ENCODE data around the gene METTL15. TPM values are rescaled to one million over a fixed set of nuclear protein-coding genes. Genes with fewer than 3 reads are reported as not detected.
A peak's percentile ranks its signal among the peaks of the same experiment; 100 is the strongest.
"Not testable (repeated sequence)": the region's sequence is repeated elsewhere in the genome, so short reads cannot be mapped to it uniquely, and the experiment has no call there.

Gene METTL15
- total RNA-seq, 1 experiment from 2014 or later = 31.3 TPM

- no peaks in the 10 kb centered on the region for H3K4me1 ChIP-seq (ENCODE audit: insufficient read depth, low read length, poor library complexity, severe bottlenecking)
- no peak for TF ChIP-seq CTCF (conservative IDR thresholded peaks at IDR 0.05; ENCODE audit: low read depth, low read length)
- H3K27ac ChIP-seq (ENCODE audit: low read depth, low read length, poor library complexity, severe bottlenecking) = no peak overlapping the region
- intact Hi-C loops (cut with micrococcal nuclease; ENCODE audit: unreplicated experiment) = no loop called here
- H3K36me3 ChIP-seq (ENCODE audit: insufficient read depth, low read length, poor library complexity, severe bottlenecking) = peaks cover 95% of the 10 kb centered on the region
- H3K4me3 ChIP-seq (ENCODE audit: low read depth, low read length, poor library complexity, severe bottlenecking) = no peak overlapping the region
- POLR2A ChIA-PET (ENCODE audit: low non-redundant PET) = no interaction called here
- DNase-seq (ENCODE audit: low spot score) = peak; percentile 29
- no peaks in the 10 kb centered on the region for H3K27me3 ChIP-seq (replicated peaks; ENCODE audit: insufficient read depth, low read depth, low read length, poor library complexity)
- no peaks in the 10 kb centered on the region for H3K9me3 ChIP-seq (ENCODE audit: low read depth, low read length, poor library complexity, severe bottlenecking)
- CTCF ChIA-PET = no interaction called here
- no TSS peak for BruUV-seq (replicated peaks)
These were observed 30.7 kb upstream of the METTL15 start for GRCh38 chr11:28077521-28077920.

- no peaks in the 10 kb centered on the region for H3K27me3 ChIP-seq (replicated peaks; ENCODE audit: insufficient read depth, low read depth, low read length, poor library complexity)
- ChIA-PET POLR2A (ENCODE audit: low non-redundant PET) (no interaction called here), CTCF (no interaction called here)
- DNase-seq (ENCODE audit: low spot score) = no peak
- intact Hi-C loops (cut with micrococcal nuclease; ENCODE audit: unreplicated experiment) = no loop called here
- BruUV-seq (replicated peaks) = no TSS peak
- no peak overlapping the region for H3K27ac ChIP-seq (ENCODE audit: low read depth, low read length, poor library complexity, severe bottlenecking)
- peaks cover 94% of the 10 kb centered on the region for H3K36me3 ChIP-seq (ENCODE audit: insufficient read depth, low read length, poor library complexity, severe bottlenecking)
- H3K4me3 ChIP-seq (ENCODE audit: low read depth, low read length, poor library complexity, severe bottlenecking) = no peak overlapping the region
- no peaks in the 10 kb centered on the region for H3K4me1 ChIP-seq (ENCODE audit: insufficient read depth, low read length, poor library complexity, severe bottlenecking)
- H3K9me3 ChIP-seq (ENCODE audit: low read depth, low read length, poor library complexity, severe bottlenecking) = no peaks in the 10 kb centered on the region
- no peak for TF ChIP-seq EZH2 (IDR thresholded peaks at IDR 0.05; ENCODE audit: borderline replicate concordance, low read depth, low read length, poor library complexity, severe bottlenecking)
- TF ChIP-seq CTCF (conservative IDR thresholded peaks at IDR 0.05; ENCODE audit: low read depth, low read length) = no peak
These were observed 25.1 kb upstream of the METTL15 start for GRCh38 chr11:28083118-28083517.

GRCh38 chr11:28086569-28086968, 21.6 kb upstream of the METTL15 start:
- intact Hi-C loops (cut with micrococcal nuclease; ENCODE audit: unreplicated experiment) = no loop called here
- H3K4me3 ChIP-seq (ENCODE audit: low read depth, low read length, poor library complexity, severe bottlenecking) = no peak overlapping the region
- TF ChIP-seq EZH2 (IDR thresholded peaks at IDR 0.05; ENCODE audit: borderline replicate concordance, low read depth, low read length, poor library complexity, severe bottlenecking) (no peak), CTCF (conservative IDR thresholded peaks at IDR 0.05; ENCODE audit: low read depth, low read length) (no peak)
- no peaks in the 10 kb centered on the region for H3K27me3 ChIP-seq (replicated peaks; ENCODE audit: insufficient read depth, low read depth, low read length, poor library complexity)
- POLR2A ChIA-PET (ENCODE audit: low non-redundant PET) = interaction anchor here (0.7 kb wide), 1 partner anchor 467 kb away, joined by 3 read pairs; no protein-coding TSS in a partner anchor
- no peak for DNase-seq (ENCODE audit: low spot score)
- H3K27ac ChIP-seq (ENCODE audit: low read depth, low read length, poor library complexity, severe bottlenecking) = no peak overlapping the region
- no peaks in the 10 kb centered on the region for H3K9me3 ChIP-seq (ENCODE audit: low read depth, low read length, poor library complexity, severe bottlenecking)
- H3K4me1 ChIP-seq (ENCODE audit: insufficient read depth, low read length, poor library complexity, severe bottlenecking) = peaks cover 5% of the 10 kb centered on the region
- CTCF ChIA-PET = no interaction called here
- peaks cover 89% of the 10 kb centered on the region for H3K36me3 ChIP-seq (ENCODE audit: insufficient read depth, low read length, poor library complexity, severe bottlenecking)
- BruUV-seq (replicated peaks) = no TSS peak

GRCh38 chr11:28087192-28087591, 21.0 kb upstream of the METTL15 start:
- intact Hi-C loops (cut with micrococcal nuclease; ENCODE audit: unreplicated experiment); H3K27ac ChIP-seq (ENCODE audit: low read depth, low read length, poor library complexity, severe bottlenecking); POLR2A ChIA-PET (ENCODE audit: low non-redundant PET); H3K9me3 ChIP-seq (ENCODE audit: low read depth, low read length, poor library complexity, severe bottlenecking); H3K4me1 ChIP-seq (ENCODE audit: insufficient read depth, low read length, poor library complexity, severe bottlenecking); H3K4me3 ChIP-seq (ENCODE audit: low read depth, low read length, poor library complexity, severe bottlenecking); BruUV-seq (replicated peaks); H3K27me3 ChIP-seq (replicated peaks; ENCODE audit: insufficient read depth, low read depth, low read length, poor library complexity); CTCF ChIA-PET; DNase-seq (ENCODE audit: low spot score): not testable (repeated sequence)
- H3K36me3 ChIP-seq (ENCODE audit: insufficient read depth, low read length, poor library complexity, severe bottlenecking) = peaks cover 84% of the 10 kb centered on the region

GRCh38 chr11:28087693-28088092, 20.5 kb upstream of the METTL15 start:
- BruUV-seq (replicated peaks); H3K4me3 ChIP-seq (ENCODE audit: low read depth, low read length, poor library complexity, severe bottlenecking); H3K27ac ChIP-seq (ENCODE audit: low read depth, low read length, poor library complexity, severe bottlenecking); H3K4me1 ChIP-seq (ENCODE audit: insufficient read depth, low read length, poor library complexity, severe bottlenecking); intact Hi-C loops (cut with micrococcal nuclease; ENCODE audit: unreplicated experiment); CTCF ChIA-PET; H3K27me3 ChIP-seq (replicated peaks; ENCODE audit: insufficient read depth, low read depth, low read length, poor library complexity); H3K9me3 ChIP-seq (ENCODE audit: low read depth, low read length, poor library complexity, severe bottlenecking); DNase-seq (ENCODE audit: low spot score); POLR2A ChIA-PET (ENCODE audit: low non-redundant PET): not testable (repeated sequence)
- peaks cover 84% of the 10 kb centered on the region for H3K36me3 ChIP-seq (ENCODE audit: insufficient read depth, low read length, poor library complexity, severe bottlenecking)
